Measurements from ENCODE around the gene ITPR2. TPM values are rescaled to one million over a fixed set of nuclear protein-coding genes. Genes with fewer than 3 reads are reported as not detected.
"Not testable (repeated sequence)": the region's sequence is repeated elsewhere in the genome, so short reads cannot be mapped to it uniquely, and the experiment has no call there.

ITPR2 gene
- polyA plus RNA-seq, 1 donor from 2014 or later = 27.5 TPM

- H3K4me3 Mint-ChIP-seq, H3K4me1 Mint-ChIP-seq, H3K36me3 Mint-ChIP-seq, H3K27me3 Mint-ChIP-seq, H3K9me3 Mint-ChIP-seq, H3K27ac Mint-ChIP-seq: not testable (repeated sequence)
Measured at GRCh38 chr12:26671487-26671886, 161.5 kb downstream of the ITPR2 start.

- Mint-ChIP-seq H3K4me3 (no peak overlapping the region), H3K4me1 (no peaks in the 10 kb centered on the region), H3K27ac (no peak overlapping the region), H3K36me3 (peaks cover 15% of the 10 kb centered on the region), H3K9me3 (no peaks in the 10 kb centered on the region), H3K27me3 (no peaks in the 10 kb centered on the region)
Measured at GRCh38 chr12:26668847-26669246, 164.1 kb downstream of the ITPR2 start.

- Mint-ChIP-seq H3K36me3 (peaks cover 15% of the 10 kb centered on the region), H3K27ac (peak overlapping the region in 1 of 3 donors; percentile 3), H3K4me3 (no peak overlapping the region), H3K9me3 (no peaks in the 10 kb centered on the region), H3K27me3 (no peaks in the 10 kb centered on the region), H3K4me1 (peaks cover 0 to 2% (median 0%) of the 10 kb centered on the region in 3 donors)
Measured at GRCh38 chr12:26668230-26668629, 164.8 kb downstream of the ITPR2 start.

- Mint-ChIP-seq H3K4me1 (peaks cover 0 to 4% (median 0%) of the 10 kb centered on the region in 3 donors), H3K9me3 (no peaks in the 10 kb centered on the region), H3K4me3 (no peak overlapping the region), H3K36me3 (peaks cover 22% of the 10 kb centered on the region), H3K27me3 (no peaks in the 10 kb centered on the region), H3K27ac (peak overlapping the region in 1 of 3 donors; percentile 51)
Measured at GRCh38 chr12:26666286-26666685, 166.7 kb downstream of the ITPR2 start.

GRCh38 chr12:26661399-26661798, 171.6 kb downstream of the ITPR2 start:
- Mint-ChIP-seq H3K4me1 (peaks cover 0 to 4% (median 0%) of the 10 kb centered on the region in 3 donors), H3K27me3 (no peaks in the 10 kb centered on the region), H3K4me3 (no peak overlapping the region), H3K9me3 (no peaks in the 10 kb centered on the region), H3K36me3 (peaks cover 18% of the 10 kb centered on the region), H3K27ac (peak overlapping the region in 1 of 3 donors; percentile 77)

- Mint-ChIP-seq H3K9me3 (no peaks in the 10 kb centered on the region), H3K27me3 (no peaks in the 10 kb centered on the region), H3K4me3 (no peak overlapping the region), H3K27ac (peak overlapping the region in 1 of 3 donors; percentile 25), H3K36me3 (peaks cover 18% of the 10 kb centered on the region), H3K4me1 (peaks cover 0 to 4% (median 0%) of the 10 kb centered on the region in 3 donors)
Measured at GRCh38 chr12:26659930-26660329, 173.1 kb downstream of the ITPR2 start.

- H3K4me3 Mint-ChIP-seq = no peak overlapping the region
- peaks cover 0 to 4% (median 0%) of the 10 kb centered on the region in 3 donors for H3K4me1 Mint-ChIP-seq
- H3K36me3 Mint-ChIP-seq = peaks cover 20% of the 10 kb centered on the region
- H3K9me3 Mint-ChIP-seq = no peaks in the 10 kb centered on the region
- no peaks in the 10 kb centered on the region for H3K27me3 Mint-ChIP-seq
- H3K27ac Mint-ChIP-seq = no peak overlapping the region
Measured at GRCh38 chr12:26658991-26659390, 174.0 kb downstream of the ITPR2 start.

DNA sequence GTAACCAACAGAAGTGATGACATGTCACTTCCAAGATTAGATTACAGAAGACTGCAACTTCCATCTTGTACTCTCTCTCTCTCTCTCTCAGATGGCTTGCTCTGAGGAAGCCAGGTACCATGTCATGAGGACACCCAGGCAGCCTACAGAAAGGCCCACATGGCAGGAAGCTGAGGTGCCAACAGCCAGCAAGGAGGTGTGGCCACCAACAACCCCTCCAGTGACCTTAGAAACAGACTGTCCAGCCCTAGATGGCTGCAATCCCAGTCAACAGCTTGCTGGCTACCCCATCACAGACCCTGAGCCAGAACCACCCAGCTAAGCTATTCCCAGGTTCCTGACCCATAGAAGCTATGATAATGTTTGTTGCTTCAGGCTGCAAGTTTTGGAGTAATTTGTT, 178.4 kb downstream of the ITPR2 start:
- H3K27ac Mint-ChIP-seq = peak overlapping the region in 1 of 3 donors; percentile 62
- no peak overlapping the region for H3K4me3 Mint-ChIP-seq
- no peaks in the 10 kb centered on the region for H3K9me3 Mint-ChIP-seq
- H3K27me3 Mint-ChIP-seq = no peaks in the 10 kb centered on the region
- peaks cover 30% of the 10 kb centered on the region for H3K36me3 Mint-ChIP-seq
- H3K4me1 Mint-ChIP-seq = peaks cover 0 to 2% (median 2%) of the 10 kb centered on the region in 3 donors

- H3K27me3 Mint-ChIP-seq = no peaks in the 10 kb centered on the region
- peaks cover 29% of the 10 kb centered on the region for H3K36me3 Mint-ChIP-seq
- H3K4me3 Mint-ChIP-seq = no peak overlapping the region
Measured at GRCh38 chr12:26651566-26652188, 181.3 kb downstream of the ITPR2 start.

DNA sequence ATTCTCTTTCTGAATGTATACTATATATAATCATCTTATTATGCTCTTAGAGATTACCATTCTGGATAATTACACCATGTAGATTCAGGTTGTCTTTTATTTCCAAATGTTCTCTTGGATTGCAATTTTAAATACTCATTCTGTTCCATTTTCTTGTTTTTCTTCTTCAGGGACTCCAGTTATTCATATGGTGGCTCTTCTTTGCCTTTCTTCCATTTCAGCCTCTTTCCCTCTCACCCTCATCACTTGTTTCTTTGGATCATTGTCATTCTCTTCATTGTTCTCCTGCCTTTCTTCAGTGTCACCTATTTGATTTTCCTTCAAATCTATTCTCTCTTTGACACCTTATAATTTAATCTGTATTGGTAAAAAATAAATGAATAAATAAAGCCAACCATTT, 182.0 kb downstream of the ITPR2 start:
- Mint-ChIP-seq H3K4me3 (no peak overlapping the region), H3K36me3 (peaks cover 29% of the 10 kb centered on the region), H3K9me3 (no peaks in the 10 kb centered on the region), H3K27me3 (no peaks in the 10 kb centered on the region), H3K27ac (no peak overlapping the region), H3K4me1 (peaks cover 0 to 2% (median 2%) of the 10 kb centered on the region in 3 donors)

More at GRCh38 chr12:26651566-26652188, 181.3 kb downstream of the ITPR2 start:
- Mint-ChIP-seq H3K9me3 (no peaks in the 10 kb centered on the region), H3K4me1 (peaks cover 0 to 2% (median 2%) of the 10 kb centered on the region in 3 donors), H3K27ac (no peak overlapping the region)

- no peaks in the 10 kb centered on the region for H3K27me3 Mint-ChIP-seq
- no peak overlapping the region for H3K4me3 Mint-ChIP-seq
- H3K36me3 Mint-ChIP-seq = peaks cover 24% of the 10 kb centered on the region
- H3K9me3 Mint-ChIP-seq = no peaks in the 10 kb centered on the region
- peaks cover 0 to 2% (median 2%) of the 10 kb centered on the region in 3 donors for H3K4me1 Mint-ChIP-seq
- no peak overlapping the region for H3K27ac Mint-ChIP-seq
Measured at GRCh38 chr12:26648999-26649398, 184.0 kb downstream of the ITPR2 start.

- Mint-ChIP-seq H3K27me3 (no peaks in the 10 kb centered on the region), H3K36me3 (peaks cover 21% of the 10 kb centered on the region), H3K4me3 (no peak overlapping the region), H3K27ac (no peak overlapping the region), H3K4me1 (peaks cover 0 to 2% (median 2%) of the 10 kb centered on the region in 3 donors), H3K9me3 (no peaks in the 10 kb centered on the region)
Measured at GRCh38 chr12:26648584-26648983, 184.4 kb downstream of the ITPR2 start.

- Mint-ChIP-seq H3K4me3 (no peak overlapping the region), H3K27ac (no peak overlapping the region), H3K9me3 (no peaks in the 10 kb centered on the region), H3K36me3 (peaks cover 24% of the 10 kb centered on the region), H3K4me1 (peaks cover 0 to 2% (median 2%) of the 10 kb centered on the region in 3 donors), H3K27me3 (no peaks in the 10 kb centered on the region)
Measured at GRCh38 chr12:26648066-26648465, 184.9 kb downstream of the ITPR2 start.

DNA sequence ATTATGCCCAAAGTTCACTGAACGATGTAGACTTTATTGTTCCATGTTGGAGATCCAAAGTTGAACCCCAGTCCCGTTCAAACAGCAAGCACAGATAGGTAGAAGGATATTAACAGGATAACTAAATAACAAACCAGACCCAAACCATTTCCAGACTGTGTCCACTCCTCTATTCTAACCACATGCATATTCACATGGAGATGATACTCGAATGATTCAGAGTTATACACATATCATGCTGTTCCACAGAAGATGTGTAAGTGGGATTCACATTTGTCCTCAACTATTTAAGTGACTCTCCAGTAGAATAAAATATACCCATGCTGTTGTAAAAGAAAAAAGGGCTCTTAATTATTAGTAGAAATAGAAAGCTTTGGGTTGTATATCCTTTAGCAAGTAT, 185.9 kb downstream of the ITPR2 start:
- peaks cover 16% of the 10 kb centered on the region for H3K36me3 Mint-ChIP-seq
- H3K9me3 Mint-ChIP-seq = no peaks in the 10 kb centered on the region
- H3K27ac Mint-ChIP-seq = no peak overlapping the region
- H3K4me1 Mint-ChIP-seq = peaks cover 0 to 2% (median 2%) of the 10 kb centered on the region in 3 donors
- H3K4me3 Mint-ChIP-seq = no peak overlapping the region
- no peaks in the 10 kb centered on the region for H3K27me3 Mint-ChIP-seq

DNA sequence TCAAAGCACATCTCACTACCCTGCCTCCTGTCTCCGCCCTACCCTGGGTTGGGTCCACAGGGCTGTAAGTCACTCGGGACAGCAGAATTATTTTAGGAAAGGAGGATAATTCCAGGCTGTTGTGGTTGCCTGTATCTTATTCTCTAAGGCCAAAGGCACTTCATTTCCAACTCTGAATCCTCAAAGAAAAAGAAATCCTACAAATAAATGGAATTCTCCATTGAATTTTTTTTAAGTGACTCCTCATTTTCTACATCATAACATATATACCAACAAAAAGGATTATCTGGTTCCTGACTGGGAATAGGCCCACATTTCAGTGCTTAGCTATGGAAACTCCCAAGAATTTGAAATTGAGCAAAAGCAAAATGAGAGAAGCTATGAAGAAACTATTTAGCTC, 186.4 kb downstream of the ITPR2 start:
- no peak overlapping the region for H3K4me3 Mint-ChIP-seq
- no peak overlapping the region for H3K27ac Mint-ChIP-seq
- peaks cover 16% of the 10 kb centered on the region for H3K36me3 Mint-ChIP-seq
- no peaks in the 10 kb centered on the region for H3K9me3 Mint-ChIP-seq
- H3K27me3 Mint-ChIP-seq = no peaks in the 10 kb centered on the region
- H3K4me1 Mint-ChIP-seq = no peaks in the 10 kb centered on the region

DNA sequence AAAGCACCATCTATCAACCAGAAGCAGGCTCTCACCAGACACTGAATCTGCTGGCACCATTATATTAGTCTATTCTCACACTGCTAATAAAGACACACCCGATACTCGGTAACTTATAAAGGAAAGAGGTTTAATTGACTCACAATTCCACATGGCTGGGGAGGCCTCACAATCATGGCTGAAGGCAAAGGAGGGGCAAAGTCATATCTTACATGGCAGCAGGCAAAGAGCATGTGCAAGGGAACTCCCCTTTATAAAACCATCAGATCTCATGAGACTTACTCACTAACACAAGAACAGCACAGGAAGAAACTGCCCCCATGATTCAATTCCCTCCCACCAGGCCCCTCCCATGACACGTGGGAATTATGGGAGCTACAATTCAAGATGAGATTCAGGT, 188.6 kb downstream of the ITPR2 start:
- not testable (repeated sequence) for H3K27me3 Mint-ChIP-seq, H3K4me3 Mint-ChIP-seq, H3K27ac Mint-ChIP-seq, H3K4me1 Mint-ChIP-seq, H3K9me3 Mint-ChIP-seq
- peaks cover 11% of the 10 kb centered on the region for H3K36me3 Mint-ChIP-seq
